GM12801 (cell line): ENCODE data around the gene DAB2IP.

ENCODE experiments used
- TF ChIP-seq, protein P1 (sequence below): IDR thresholded peaks from one replicate; pipeline ENCODE4 v1.5.1; 2011; ENCODE audit warnings: control low read depth; ENCODE audit not compliant: insufficient read length; ENCODE audit errors: extremely low read depth

The DAB2IP gene

DNA sequence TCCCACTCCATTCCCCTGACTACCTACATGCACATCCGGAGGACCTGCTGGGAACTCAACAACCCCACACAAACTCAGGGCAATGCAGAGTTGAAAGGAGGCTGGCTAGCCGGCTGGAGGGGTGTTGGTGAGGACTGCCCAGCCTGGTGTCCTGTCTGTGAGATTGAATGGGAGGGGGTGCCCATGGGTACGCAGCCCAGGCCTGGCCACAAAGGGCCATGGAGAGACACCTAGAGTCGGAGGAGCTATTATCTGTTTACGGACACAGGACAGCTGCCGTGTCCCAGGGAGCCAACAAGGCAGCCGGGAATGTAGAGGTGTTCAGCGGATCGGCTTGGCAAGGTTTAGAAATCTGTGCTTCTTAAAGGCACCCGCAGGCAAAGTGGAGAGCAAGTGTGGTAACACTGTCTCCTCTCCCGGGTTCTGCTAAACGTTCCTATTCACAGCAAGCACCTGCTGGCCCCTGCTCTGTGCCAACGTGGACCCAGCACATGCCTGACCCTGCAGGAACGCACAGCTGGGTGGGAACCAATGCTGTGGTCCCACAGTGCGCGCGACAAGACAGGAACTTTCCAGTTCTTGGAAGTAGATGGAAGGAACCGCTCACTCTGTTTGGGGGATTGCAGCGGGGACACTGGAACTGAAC is 166.7 kb downstream of the DAB2IP start:
- TF ChIP-seq, protein P1, sequence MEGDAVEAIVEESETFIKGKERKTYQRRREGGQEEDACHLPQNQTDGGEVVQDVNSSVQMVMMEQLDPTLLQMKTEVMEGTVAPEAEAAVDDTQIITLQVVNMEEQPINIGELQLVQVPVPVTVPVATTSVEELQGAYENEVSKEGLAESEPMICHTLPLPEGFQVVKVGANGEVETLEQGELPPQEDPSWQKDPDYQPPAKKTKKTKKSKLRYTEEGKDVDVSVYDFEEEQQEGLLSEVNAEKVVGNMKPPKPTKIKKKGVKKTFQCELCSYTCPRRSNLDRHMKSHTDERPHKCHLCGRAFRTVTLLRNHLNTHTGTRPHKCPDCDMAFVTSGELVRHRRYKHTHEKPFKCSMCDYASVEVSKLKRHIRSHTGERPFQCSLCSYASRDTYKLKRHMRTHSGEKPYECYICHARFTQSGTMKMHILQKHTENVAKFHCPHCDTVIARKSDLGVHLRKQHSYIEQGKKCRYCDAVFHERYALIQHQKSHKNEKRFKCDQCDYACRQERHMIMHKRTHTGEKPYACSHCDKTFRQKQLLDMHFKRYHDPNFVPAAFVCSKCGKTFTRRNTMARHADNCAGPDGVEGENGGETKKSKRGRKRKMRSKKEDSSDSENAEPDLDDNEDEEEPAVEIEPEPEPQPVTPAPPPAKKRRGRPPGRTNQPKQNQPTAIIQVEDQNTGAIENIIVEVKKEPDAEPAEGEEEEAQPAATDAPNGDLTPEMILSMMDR = no peak

DNA sequence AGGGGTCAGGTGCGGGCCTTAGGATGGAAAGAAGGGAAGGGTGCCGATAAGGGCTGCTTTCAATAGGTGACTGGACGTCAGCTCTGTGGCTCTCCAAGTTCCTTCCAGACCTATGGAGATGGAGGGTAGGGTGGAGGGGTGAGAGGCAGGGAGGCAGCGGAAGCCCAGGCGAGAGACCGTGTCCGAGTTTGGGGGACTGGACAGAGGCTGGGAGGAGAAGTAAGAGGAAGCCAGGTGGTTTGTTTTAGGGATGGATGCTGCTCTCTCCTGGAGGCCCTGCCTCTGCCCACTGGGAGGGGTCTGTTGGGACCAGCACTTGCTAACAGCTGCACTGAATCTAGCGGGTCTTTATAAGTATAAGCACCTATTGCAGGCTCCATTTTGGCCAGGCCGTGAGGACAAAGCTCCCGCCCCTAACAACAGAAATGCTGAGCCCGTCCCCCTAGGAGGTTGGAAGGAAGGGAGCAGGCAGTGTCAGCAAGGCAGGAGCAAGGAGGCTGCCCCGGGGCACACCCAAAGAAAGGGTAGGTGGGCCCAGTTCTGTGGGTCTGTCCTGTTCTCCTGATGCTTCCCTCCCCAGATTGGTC is 167.5 kb downstream of the DAB2IP start:
- TF ChIP-seq, protein P1 = no peak

DNA sequence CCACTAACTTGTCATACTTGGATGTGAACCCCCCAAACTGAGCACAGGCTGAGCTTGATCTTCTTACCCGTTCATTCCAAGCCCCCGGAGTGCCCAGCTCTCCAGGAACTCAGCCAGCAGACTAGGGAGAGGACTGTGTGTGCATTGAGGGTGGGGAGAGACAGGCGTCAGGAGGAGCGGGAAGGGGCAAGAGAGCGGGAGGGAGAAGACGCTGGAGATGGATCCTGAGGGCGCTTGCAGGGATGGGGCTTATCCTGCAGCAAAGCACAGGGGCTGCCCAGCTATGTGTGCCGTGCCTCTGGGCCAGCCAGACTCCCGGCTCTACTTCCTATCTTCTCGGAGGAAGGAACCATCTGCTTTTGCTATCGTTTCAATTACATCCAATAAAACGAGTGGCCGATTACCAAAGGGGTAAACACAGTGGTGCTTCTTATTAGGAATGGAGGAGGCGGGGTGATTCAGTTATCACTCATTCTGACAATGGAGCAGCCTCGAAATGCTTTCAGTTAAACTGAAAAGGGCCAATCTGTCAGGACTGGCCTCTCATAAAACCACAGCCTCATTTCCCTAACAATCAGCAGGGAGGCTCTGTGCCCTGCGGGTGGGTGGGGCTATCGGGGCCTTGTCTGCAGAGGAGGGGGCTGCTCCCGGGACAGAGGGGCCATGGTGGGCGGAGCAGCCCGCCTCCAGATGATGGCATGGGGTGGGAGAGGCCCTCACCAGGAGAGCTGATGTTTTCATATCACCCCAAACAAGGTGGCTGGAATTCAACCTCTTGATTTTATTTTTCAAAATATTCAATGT is 168.2 kb downstream of the DAB2IP start:
- TF ChIP-seq, protein P1 = no peak

DNA sequence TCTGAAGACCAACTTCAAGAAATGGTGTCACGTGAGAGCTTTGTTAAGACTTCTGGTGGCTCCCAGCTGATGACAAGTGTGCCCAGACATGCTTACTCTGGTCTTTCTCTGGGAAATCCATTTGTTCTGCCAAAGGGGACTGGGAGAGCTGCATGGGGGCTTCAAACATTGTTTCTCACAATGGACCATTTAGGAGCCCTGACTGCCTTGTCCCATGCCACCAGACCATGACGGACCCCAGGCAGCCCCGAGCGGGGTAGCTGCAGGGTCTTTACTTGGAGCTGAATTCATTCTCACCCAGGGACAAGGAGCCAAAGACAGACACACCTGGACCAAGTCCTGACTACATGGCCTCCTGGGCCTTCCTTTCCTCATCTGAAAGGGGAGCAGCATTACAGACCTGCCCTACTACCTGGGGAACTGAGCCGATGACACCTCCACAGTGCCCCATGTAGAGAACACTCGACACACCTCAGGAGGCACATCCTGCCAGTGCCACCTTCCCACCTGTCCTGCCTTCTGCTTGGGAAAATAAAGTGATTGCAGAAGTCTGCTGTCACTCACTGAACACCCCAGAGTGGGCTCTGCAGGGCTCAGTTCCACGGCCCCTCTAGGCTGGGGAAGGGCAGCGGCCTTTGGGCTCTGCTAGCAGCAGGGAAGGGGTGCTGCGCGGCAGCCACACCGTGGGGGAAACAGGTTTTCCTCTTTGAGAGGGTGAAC is 169.0 kb downstream of the DAB2IP start:
- TF ChIP-seq, protein P1 = no peak

DNA sequence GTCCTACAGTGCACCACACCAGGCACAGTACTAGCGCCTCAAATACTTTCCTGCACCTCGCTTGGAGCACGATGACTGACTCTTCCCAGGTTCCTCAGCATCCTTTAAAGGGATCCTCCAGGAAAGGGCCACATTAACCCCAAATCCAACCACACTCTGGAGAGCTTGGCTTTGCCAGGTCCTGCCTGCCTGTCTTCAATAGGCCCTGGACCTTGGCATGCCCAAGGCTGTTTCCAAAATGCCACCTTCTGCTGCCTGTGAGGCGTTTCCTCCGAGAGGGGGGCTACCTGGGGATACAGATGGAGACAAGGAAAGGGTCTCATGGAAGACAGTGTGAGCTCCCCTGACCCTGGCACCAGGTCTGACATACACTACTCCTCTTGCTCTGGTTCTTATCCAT is 169.9 kb downstream of the DAB2IP start:
- TF ChIP-seq, protein P1 = no peak

DNA sequence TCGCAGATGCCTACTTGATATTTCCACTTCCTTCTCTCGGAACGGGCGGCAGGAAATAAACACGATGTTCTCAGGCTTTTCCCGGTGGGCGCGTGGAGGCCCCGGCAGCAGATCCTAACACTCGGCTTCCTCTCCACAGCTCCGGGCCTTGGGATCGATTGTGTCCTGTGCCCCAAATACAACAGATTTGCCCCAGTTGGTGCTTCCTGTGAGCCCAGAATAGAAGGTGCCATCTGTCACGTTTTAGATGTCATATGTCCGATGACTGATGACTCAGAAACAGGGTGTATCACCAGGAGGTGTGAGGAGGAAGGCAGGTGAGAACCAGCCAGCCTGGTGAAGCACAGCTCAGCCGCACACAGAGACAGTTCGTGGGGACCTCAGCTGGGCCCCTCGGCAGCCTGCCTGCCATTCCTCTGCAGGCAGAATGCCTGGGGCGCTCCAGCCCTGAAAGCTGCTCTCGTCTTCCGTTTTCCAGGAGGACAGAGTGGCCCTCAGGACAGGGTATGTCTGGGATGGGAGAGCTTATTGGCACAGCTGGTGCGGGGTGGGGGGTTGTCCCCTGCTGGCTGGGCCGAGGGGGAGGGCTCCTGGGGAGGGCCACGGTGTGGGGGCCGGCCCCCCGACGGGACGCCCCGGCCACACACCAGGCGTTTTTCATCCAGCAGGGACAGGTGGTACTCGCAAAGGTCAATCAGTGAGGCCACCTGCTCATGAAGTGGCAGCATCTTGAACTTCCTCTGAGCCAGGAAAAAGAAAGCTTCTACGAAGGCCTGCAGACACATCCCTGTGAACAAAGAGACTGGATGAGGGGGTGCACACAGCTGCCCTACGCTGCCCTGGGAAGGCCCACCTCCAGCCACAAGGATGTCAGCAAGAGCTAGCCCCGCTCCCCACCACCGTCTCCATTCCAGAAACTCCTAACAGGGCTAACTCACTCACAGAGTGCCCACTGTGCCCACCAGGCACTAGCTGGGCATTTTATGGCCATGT is 171.0 kb downstream of the DAB2IP start:
- TF ChIP-seq, protein P1 = no peak
